Measurements from ENCODE around the gene NT5C3A.

- TF ChIP-seq CTCF (conservative IDR thresholded peaks at IDR 0.05; ENCODE audit: low read depth, low read length) (no peak), EZH2 (IDR thresholded peaks at IDR 0.05; ENCODE audit: low read length, unreplicated experiment) (no peak)
Observed at GRCh38 chr7:33048257-33048656, 14.3 kb downstream of the NT5C3A start.
